RPMI7951 (cell line): ENCODE data around the gene DGCR6. TPM values are rescaled to one million over a fixed set of nuclear protein-coding genes. Genes with fewer than 3 reads are reported as not detected.
"Not testable (repeated sequence)": the region's sequence is repeated elsewhere in the genome, so short reads cannot be mapped to it uniquely, and the experiment has no call there.

Experiments
- DNase-seq: peaks from one replicate; pipeline ENCODE4 v3.0.0-alpha.2; 2012; ENCODE audit warnings: low read depth
- total RNA-seq: library from RNA; depleted of rRNA; stranded (reverse); fragments of >200 nt; shearing (Covaris generic); gene quantifications from 2 replicates; pipeline ENCODE4 v1.2.3, GENCODE V29; 2014; rRNA removed

Gene DGCR6
- total RNA-seq, 1 experiment from 2014 or later, result 0.96 TPM

GRCh38 chr22:18960166-18960820, 54.2 kb downstream of the DGCR6 start:
- DNase-seq, result not testable (repeated sequence)

GRCh38 chr22:18961201-18961600, 55.1 kb downstream of the DGCR6 start:
- not testable (repeated sequence) for DNase-seq

Other genes starting within 250 kb of the DGCR6 start
- gene PRODH, start 30.0 kb downstream of the DGCR6 start, total RNA-seq, result not detected in 2 replicates
- 24.8 and 32.0 TPM in 2 replicates for gene DGCR2, start 216.1 kb downstream of the DGCR6 start, total RNA-seq
- not detected in 2 replicates for gene TSSK2, start 225.0 kb downstream of the DGCR6 start, total RNA-seq
- gene ESS2, start 238.3 kb downstream of the DGCR6 start, total RNA-seq, result 9.4 and 10.2 TPM in 2 replicates
- not detected in 2 replicates for gene GSC2, start 244.0 kb downstream of the DGCR6 start, total RNA-seq